ENCODE data around the gene MMP20. TPM values are rescaled to one million over a fixed set of nuclear protein-coding genes. Genes with fewer than 3 reads are reported as not detected.

Gene MMP20
- total RNA-seq, 2 donors from 2014 or later, result not detected

DNA sequence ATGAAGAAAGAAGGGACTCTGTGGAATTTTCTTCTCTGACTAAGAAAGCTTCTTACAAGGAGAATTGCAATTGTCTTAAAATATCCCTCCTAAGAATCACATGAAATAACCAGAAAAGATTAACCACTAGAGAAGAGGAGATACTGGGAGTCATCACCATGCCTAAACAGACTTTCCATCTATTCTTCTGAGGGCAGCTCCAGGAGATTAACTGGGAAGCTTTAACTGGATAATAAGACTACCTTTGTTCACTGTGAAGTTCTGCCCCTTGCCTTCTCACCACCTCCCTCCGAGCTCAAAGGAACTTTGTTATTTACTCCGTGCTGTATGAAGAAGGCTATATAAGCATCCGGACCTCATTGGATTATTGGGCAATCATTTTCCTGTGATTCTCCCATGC, 70.0 kb downstream of the MMP20 start:
- DNase-seq, result no peak
- H3K9me3 ChIP-seq (ENCODE audit: control insufficient read depth, low read length), result peaks cover 7% of the 10 kb centered on the region
- no peaks in the 10 kb centered on the region for H3K27me3 ChIP-seq (ENCODE audit: control insufficient read depth, insufficient read depth, low read length, poor library complexity, severe bottlenecking)
- 84 to 97% methylated on average over 3 of the region's 3 CpGs for WGBS, 2 experiments (ENCODE audit: insufficient coverage in 1 of 2, insufficient read length in 1 of 2)
- no peaks in the 10 kb centered on the region for H3K36me3 Mint-ChIP-seq (ENCODE audit: low read depth)
- H3K4me3 Mint-ChIP-seq, result no peak overlapping the region
- TF ChIP-seq, protein P1, sequence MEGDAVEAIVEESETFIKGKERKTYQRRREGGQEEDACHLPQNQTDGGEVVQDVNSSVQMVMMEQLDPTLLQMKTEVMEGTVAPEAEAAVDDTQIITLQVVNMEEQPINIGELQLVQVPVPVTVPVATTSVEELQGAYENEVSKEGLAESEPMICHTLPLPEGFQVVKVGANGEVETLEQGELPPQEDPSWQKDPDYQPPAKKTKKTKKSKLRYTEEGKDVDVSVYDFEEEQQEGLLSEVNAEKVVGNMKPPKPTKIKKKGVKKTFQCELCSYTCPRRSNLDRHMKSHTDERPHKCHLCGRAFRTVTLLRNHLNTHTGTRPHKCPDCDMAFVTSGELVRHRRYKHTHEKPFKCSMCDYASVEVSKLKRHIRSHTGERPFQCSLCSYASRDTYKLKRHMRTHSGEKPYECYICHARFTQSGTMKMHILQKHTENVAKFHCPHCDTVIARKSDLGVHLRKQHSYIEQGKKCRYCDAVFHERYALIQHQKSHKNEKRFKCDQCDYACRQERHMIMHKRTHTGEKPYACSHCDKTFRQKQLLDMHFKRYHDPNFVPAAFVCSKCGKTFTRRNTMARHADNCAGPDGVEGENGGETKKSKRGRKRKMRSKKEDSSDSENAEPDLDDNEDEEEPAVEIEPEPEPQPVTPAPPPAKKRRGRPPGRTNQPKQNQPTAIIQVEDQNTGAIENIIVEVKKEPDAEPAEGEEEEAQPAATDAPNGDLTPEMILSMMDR (conservative IDR thresholded peaks at IDR 0.05), result no peak
- no peak overlapping the region for H3K27ac Mint-ChIP-seq
- peaks cover 3% of the 10 kb centered on the region for H3K4me1 ChIP-seq (ENCODE audit: control insufficient read depth, insufficient read depth, low read length)
- H3K4me3 ChIP-seq (ENCODE audit: low read length), result no peak overlapping the region
- H3K9me3 Mint-ChIP-seq, result no peaks in the 10 kb centered on the region
- no peaks in the 10 kb centered on the region for H3K27me3 Mint-ChIP-seq (ENCODE audit: insufficient read depth)
- no peaks in the 10 kb centered on the region for H3K36me3 ChIP-seq (ENCODE audit: control insufficient read depth, insufficient read depth, low read length)
- H3K27ac ChIP-seq (ENCODE audit: low read depth, low read length), result no peak overlapping the region
- H3K4me1 Mint-ChIP-seq, result peaks cover 14% of the 10 kb centered on the region
- H3K9ac ChIP-seq (ENCODE audit: extremely low read depth, low read length, poor library complexity, severe bottlenecking), result no peak overlapping the region

DNA sequence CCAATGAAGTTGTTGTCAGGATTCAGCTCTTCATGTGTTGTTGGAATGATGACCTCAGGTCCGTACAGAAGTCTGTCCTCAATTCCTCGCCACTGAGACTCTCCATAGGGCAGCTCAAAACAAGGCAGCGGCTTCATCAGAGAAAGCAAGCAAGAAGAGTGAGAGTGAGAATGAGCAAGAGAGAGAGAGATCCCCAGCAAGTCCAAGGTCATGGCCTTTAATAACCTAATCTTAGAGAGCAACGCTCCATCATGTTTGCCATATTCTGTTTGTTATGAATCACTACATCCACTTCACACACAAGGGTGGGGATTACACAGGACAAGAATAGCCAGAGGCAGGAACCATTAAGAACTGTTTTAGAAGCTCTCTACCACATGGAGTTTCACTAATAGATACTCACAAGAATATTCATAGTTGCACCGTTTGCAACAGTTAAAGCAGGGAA, 71.3 kb downstream of the MMP20 start:
- H3K9ac ChIP-seq (ENCODE audit: extremely low read depth, low read length, poor library complexity, severe bottlenecking), result no peak overlapping the region
- no peaks in the 10 kb centered on the region for H3K27me3 ChIP-seq (ENCODE audit: control insufficient read depth, insufficient read depth, low read length, poor library complexity, severe bottlenecking)
- H3K27me3 Mint-ChIP-seq (ENCODE audit: insufficient read depth), result no peaks in the 10 kb centered on the region
- peaks cover 7% of the 10 kb centered on the region for H3K9me3 ChIP-seq (ENCODE audit: control insufficient read depth, low read length)
- no peak overlapping the region for H3K4me3 Mint-ChIP-seq
- no peak overlapping the region for H3K27ac Mint-ChIP-seq
- no peak overlapping the region for H3K4me3 ChIP-seq (ENCODE audit: low read length)
- H3K4me1 ChIP-seq (ENCODE audit: control insufficient read depth, insufficient read depth, low read length), result peaks cover 3% of the 10 kb centered on the region
- no peak overlapping the region for H3K27ac ChIP-seq (ENCODE audit: low read depth, low read length)
- H3K36me3 ChIP-seq (ENCODE audit: control insufficient read depth, insufficient read depth, low read length), result no peaks in the 10 kb centered on the region
- 81 to 86% methylated on average over 5 of the region's 5 CpGs for WGBS, 2 experiments (ENCODE audit: insufficient coverage in 1 of 2, insufficient read length in 1 of 2)
- H3K36me3 Mint-ChIP-seq (ENCODE audit: low read depth), result no peaks in the 10 kb centered on the region
- TF ChIP-seq, protein P1 (conservative IDR thresholded peaks at IDR 0.05), result no peak
- DNase-seq, result no peak
- no peaks in the 10 kb centered on the region for H3K9me3 Mint-ChIP-seq
- H3K4me1 Mint-ChIP-seq, result peaks cover 6% of the 10 kb centered on the region

DNA sequence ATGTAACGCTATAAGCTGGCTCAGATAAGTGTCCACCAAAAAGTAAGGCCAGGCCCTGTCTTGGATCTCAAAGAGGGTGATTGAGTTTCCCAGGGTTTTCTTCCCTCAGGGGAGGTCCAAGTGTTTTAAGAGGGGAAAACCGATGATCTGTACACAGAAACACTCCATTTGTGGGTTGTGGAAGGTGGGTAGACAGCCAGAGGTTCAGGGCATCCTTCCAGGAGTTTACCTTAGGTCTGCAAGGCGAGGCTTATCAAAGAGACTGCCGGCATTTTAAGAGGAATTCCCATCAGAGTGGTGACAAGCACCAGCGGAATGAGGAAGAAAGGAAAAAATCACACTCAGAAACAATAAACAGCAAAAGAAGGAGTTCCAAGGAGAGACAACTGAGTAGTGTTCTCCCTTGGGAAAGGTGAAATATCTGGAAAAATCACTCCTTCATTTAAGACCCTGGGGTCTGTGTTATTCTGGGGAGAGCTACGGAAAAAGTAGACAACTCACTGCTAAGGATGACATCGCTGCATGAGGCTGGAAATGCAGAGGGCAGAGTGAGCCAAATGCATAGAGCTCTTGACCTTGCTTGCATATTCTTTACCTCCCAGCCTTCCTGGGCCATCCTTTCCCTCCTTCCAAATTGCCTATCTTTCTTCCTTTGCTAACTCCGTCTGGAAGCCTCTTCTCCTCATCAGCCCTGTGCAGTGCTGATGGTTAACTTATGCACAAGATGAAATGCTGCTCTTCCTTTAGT, 72.5 kb downstream of the MMP20 start:
- DNase-seq, result no peak
- H3K27me3 Mint-ChIP-seq (ENCODE audit: insufficient read depth), result no peaks in the 10 kb centered on the region
- H3K36me3 ChIP-seq (ENCODE audit: control insufficient read depth, insufficient read depth, low read length), result no peaks in the 10 kb centered on the region
- no peak overlapping the region for H3K4me3 ChIP-seq (ENCODE audit: low read length)
- H3K9me3 Mint-ChIP-seq, result no peaks in the 10 kb centered on the region
- no peaks in the 10 kb centered on the region for H3K9me3 ChIP-seq (ENCODE audit: control insufficient read depth, low read length)
- TF ChIP-seq, protein P1 (conservative IDR thresholded peaks at IDR 0.05), result no peak
- no peak overlapping the region for H3K27ac ChIP-seq (ENCODE audit: low read depth, low read length)
- H3K36me3 Mint-ChIP-seq (ENCODE audit: low read depth), result no peaks in the 10 kb centered on the region
- H3K4me3 Mint-ChIP-seq, result no peak overlapping the region
- no peak overlapping the region for H3K9ac ChIP-seq (ENCODE audit: extremely low read depth, low read length, poor library complexity, severe bottlenecking)
- H3K4me1 ChIP-seq (ENCODE audit: control insufficient read depth, insufficient read depth, low read length), result peaks cover 3% of the 10 kb centered on the region
- peaks cover 6% of the 10 kb centered on the region for H3K4me1 Mint-ChIP-seq
- no peak overlapping the region for H3K27ac Mint-ChIP-seq
- H3K27me3 ChIP-seq (ENCODE audit: control insufficient read depth, insufficient read depth, low read length, poor library complexity, severe bottlenecking), result no peaks in the 10 kb centered on the region
- WGBS, 2 experiments (ENCODE audit: insufficient coverage in 1 of 2, insufficient read length in 1 of 2), result 89 to 95% methylated on average over 4 to 8 of the region's 8 CpGs

All from endodermal cell (in vitro differentiated cells).